NCI-H69 (cell line): ENCODE results near the gene IGFBP6.
"Not testable (repeated sequence)": the region's sequence is repeated elsewhere in the genome, so short reads cannot be mapped to it uniquely, and the experiment has no call there.

ENCODE experiments used
- DNase-seq: peaks from one replicate; lab custom pipeline; 2025; lab: John Stamatoyannopoulos, UW

Gene IGFBP6

GRCh38 chr12:53096759-53097158 lies 708 bp upstream of the IGFBP6 start:
- no peak for DNase-seq

GRCh38 chr12:53097207-53097563 lies 282 bp upstream of the IGFBP6 start:
- peak; percentile 71 for DNase-seq

- DNase-seq = no peak
Observed at GRCh38 chr12:53098354-53098981, 1.0 kb downstream of the IGFBP6 start.

GRCh38 chr12:53099071-53099882 lies 1.8 kb downstream of the IGFBP6 start:
- peak; percentile 80 for DNase-seq

DNA sequence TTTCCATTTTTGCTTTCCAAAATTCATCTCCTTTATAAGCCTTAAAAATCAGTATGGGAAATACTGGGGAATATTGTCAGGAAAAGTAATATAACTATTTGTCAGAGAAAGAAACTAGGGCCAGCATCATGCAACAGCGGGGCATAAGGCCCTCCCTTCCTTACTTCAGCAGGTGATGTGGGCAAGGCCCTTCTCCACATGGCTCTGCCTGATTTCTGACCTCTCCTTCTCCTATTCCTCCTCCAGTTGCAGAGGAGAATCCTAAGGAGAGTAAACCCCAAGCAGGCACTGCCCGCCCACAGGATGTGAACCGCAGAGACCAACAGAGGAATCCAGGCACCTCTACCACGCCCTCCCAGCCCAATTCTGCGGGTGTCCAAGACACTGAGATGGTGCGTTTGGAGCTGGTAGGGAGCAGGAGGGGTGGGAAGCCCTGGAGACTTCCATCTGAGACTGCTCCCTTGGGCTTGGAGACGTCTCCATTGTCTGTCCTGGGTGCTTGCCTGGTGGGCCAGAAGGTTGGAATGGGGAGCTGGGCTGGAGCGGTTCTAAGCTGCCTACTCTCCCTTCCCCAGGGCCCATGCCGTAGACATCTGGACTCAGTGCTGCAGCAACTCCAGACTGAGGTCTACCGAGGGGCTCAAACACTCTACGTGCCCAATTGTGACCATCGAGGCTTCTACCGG lies 3.1 kb downstream of the IGFBP6 start:
- no peak for DNase-seq

- no peak for DNase-seq
Observed at GRCh38 chr12:53101266-53101665, 3.8 kb downstream of the IGFBP6 start.

DNA sequence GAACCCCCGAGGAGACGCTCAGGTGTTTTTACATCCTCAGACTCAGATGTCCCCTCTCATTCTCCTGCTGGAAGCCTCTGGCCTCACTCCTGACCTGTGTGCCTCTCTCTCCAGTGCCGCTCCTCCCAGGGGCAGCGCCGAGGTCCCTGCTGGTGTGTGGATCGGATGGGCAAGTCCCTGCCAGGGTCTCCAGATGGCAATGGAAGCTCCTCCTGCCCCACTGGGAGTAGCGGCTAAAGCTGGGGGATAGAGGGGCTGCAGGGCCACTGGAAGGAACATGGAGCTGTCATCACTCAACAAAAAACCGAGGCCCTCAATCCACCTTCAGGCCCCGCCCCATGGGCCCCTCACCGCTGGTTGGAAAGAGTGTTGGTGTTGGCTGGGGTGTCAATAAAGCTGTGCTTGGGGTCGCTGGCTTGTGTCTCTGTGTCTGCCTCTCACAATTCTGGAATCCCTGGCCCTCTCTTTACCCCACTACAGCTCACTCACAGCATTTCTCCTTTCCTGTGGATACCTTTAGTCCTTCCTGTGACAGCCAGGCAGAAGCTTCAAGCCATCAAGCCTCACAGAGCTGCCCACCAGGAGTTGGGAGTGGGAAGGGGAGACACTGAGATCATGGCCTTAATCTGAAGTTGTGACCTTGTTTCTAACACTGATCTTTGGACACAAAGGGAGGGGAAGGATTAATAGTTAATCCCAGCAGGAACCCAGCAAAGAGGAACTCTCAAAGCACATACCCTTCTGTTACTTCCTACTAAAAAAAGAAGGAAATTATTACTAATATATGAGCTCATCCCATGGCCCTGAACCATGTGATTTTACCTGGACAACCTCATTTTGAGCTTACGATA lies 4.7 kb downstream of the IGFBP6 start:
- DNase-seq = no peak

DNA sequence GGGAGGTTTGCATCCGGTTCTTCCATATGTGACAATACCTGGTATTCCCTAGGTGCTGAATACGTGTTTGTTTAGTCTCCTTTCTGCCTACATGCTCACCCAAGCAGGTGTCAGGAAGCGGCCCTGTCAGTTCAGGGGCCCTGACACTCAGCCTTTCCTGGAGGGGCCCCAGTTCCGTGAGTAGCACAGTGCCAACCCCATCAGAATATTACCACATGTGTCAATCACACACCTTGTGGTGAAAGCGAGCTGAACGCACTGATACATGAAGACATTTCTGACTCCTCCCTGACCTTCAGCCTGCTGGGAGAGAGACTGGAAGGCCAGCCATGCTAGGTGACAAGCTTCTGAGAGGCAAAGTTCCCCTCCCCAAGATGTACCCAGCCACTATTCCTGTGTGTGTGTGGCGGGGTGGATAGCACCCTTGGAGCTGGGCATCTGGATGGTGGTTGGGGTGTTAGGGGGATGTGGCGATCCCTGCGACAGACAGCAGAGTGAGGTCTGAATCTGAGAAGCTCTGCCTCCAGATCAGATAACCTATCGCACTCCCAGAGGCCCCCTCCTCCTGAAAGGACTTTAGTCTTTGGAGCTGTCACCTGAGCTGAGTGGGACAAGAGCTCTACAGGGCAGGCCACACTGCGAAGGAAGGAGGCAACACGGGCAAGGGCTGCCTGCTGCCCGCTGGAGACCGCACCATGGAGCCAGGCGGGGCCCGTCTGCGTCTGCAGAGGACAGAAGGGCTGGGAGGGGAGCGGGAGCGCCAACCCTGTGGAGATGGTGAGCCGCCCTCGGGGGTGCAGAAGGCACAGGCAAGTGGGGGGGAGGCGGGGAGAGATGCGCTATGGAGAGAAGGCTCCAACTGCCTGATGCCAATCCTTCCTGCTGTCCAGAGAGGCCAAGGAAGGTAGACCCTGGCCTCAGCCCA lies 5.7 kb downstream of the IGFBP6 start, which contains the start of gene SOAT2:
Gene SOAT2 (plus strand): TSS at position 604 of the 925 bp plus-strand sequence. CDS start 92 bp downstream, at position 696.
- DNase-seq = peak; percentile 52

- DNase-seq = no peak
Observed at GRCh38 chr12:53103860-53104305, 6.4 kb downstream of the IGFBP6 start.

DNA sequence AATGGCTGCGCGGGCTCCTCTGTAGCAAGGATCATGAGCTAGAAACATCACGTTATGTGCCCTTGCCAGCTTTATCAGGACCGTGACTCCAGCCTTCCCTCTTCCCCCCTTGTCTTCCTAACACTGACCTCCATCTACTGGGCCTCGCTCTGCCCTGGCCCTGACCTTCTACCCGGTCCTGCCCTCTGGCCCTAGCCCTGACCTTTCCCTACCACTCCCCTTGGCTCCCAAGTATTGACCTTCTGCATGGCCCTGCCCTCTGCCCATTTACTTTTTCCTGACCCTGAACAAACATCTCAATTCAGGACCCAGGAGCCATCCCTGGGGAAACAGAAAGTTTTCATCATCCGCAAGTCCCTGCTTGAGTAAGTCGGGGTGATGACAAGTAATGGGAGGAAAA lies 7.8 kb downstream of the IGFBP6 start:
- DNase-seq = no peak

DNA sequence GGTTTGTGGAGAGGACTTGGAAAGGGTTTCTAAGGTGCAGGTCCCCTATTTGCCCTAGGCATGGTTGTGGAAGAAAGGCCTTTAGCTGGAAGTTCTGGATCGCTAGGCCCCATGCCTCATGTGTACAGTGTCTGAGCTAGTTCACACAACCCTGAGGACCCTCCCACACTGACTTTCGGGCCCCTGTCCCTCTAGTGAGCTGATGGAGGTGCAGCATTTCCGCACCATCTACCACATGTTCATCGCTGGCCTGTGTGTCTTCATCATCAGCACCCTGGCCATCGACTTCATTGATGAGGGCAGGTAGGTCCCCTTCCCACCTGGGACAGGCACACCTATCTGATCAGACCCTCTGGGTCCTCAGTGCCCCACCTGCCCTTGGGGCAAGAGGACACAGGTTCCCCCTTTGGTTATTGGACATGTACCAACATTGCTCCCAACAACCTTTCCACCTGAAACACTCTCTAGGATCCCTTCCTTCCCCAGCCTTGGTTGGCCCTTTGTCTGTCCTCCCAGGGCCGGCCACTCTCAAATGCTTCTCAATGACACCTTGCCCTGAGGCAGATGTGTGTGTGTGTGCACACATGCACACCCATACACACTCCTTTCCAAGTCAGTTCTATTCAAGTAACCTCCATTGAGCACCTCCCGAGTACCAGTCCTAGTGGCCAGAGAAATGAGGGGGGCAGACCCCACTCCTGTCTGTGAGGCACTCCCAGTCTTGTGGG lies 8.4 kb downstream of the IGFBP6 start:
- no peak for DNase-seq

DNA sequence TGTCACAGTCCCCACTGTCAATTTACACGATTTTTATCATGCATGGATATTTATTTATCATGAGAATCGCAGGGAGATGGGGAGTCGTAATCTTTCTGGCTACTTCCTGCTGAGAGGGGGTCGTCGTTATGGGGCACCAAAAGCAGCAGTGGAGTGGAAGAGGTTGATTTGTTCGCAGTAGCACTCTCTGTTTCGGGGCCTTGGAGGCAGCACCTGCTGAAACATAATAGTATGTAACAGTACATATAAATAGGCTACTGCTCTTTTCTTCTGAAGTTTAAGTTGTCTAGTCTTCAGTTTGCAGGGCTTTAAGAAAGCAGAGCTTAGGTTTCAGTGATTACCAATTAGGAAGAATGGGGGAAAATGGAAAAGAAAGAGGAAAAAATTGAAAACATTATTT lies 9.7 kb downstream of the IGFBP6 start:
- DNase-seq = no peak

DNA sequence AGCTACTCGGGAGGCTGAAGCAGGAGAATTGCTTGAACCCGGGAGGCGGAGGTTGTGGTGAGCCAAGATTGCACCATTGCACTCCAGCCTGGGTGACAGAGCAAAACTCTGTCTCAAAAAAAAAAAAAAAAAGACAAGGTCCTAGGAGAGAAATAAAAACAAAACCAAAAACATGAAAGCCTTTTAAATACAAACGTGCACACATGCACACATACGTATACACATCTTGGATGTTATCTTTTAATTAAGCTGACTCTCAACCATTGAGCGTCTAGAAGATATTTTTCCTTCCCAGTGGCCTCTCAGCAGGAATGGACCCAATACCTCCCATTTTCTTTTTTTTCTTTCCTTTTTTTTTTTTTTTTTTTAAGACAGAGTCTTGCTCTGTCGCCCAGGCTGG lies 15.0 kb downstream of the IGFBP6 start:
- not testable (repeated sequence) for DNase-seq

DNA sequence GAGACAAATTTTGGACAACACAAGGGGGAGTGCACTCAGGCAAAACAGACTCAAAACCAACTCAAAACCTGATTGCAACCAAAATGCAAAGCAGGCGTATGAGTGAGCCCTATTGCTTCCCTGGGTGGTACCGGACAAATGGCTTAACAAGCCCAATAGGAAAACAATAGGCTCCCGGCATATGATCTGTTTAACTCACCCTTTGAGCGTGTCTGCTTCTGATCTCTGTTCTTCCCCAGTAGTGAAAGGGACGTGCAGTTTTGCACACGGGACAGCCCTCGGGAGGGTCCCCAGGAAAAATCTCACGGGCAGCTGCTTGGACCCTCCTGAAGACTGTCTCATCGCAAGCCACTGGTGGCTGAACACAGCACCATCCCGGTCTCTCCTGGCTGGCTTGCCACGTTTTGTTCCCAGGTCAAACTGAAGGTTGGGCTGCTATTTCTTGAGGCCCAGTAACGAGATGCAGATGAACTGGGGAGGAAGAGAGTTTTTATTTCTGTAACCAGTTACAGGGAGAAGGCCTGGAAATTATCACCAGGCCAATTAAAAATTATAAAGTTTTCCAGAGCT lies 15.8 kb downstream of the IGFBP6 start:
- no peak for DNase-seq

DNA sequence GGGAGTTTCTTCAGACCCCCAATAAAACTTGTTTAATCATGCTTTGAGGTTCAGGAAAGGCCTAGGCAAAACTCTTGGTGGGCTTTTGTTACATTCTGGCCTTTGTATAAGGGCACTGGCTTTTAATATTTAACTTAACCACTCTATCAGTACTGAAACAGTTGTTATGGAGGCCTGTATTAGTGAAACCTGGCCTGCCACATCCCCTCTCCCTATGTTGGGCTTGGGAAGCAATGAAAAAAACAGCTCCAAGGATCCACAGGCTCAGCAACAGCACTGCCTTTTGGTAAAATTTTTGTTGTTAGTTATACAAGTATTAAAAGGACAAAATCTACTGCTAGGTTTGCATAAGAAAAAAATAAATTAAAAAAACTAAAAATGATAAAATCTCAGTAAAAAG lies 16.5 kb downstream of the IGFBP6 start:
- no peak for DNase-seq

GRCh38 chr12:53115112-53115890 lies 17.8 kb downstream of the IGFBP6 start:
- no peak for DNase-seq

DNA sequence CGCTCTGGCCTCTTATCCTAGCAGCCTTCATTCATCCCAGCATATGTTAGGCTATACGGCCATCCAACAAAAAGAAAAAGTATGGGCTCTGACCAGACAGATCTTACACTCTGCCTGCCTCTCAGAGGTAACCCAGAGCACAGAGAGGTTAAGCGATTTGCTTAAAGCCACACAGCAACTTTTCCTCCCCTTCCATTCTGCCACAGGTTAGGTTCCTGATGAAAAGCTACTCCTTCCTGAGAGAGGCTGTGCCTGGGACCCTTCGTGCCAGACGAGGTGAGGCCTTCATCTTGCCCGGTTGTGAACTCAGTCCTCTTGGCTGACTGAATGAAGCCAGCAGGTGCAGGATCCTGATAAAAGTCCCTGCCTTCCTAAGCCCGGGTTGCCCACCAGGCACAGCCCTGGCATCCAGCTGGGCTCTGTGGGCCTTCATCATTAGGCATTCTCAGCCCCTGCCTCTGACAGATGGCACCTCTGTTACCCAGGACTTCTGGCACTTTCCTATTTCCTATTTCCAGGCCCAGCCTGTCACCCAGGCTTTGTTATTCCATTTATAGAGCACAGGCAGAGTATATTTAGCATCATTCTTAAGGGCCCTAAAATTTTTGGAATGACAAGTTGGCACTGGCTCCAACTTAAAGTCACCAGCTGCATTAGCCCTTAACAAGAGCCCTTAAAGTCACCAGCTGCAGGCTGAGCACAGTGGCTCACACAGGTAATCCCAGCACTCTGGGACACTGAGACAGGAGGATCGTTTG lies 18.6 kb downstream of the IGFBP6 start:
- DNase-seq = peak; percentile 15

- DNase-seq = no peak
Observed at GRCh38 chr12:53118751-53119300, 21.4 kb downstream of the IGFBP6 start.
